ENCODE measurements around the gene C19orf67.
A peak's percentile ranks its signal among the peaks of the same experiment; 100 is the strongest.
"Not testable (repeated sequence)": the region's sequence is repeated elsewhere in the genome, so short reads cannot be mapped to it uniquely, and the experiment has no call there.

The C19orf67 gene

DNA sequence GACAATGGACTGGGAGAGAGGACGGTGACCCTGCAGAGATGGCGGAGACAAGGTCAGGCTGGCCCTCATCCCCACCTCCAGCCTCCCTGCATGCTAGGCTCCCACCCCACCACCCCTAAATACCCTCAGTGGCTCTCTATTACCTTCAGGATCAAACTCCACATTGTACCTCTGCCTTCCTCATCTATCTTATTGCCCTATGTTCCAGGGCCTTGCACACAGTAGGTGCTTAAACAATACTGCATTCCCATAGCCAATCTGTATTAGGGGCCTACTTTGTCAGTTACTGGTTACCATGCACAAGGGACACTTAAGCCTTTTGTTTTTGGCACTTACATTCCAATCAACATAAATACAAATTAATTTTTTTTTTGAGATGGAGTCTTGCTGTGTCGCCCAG, 30.2 kb downstream of the C19orf67 start:
- DNase-seq: no peak

DNA sequence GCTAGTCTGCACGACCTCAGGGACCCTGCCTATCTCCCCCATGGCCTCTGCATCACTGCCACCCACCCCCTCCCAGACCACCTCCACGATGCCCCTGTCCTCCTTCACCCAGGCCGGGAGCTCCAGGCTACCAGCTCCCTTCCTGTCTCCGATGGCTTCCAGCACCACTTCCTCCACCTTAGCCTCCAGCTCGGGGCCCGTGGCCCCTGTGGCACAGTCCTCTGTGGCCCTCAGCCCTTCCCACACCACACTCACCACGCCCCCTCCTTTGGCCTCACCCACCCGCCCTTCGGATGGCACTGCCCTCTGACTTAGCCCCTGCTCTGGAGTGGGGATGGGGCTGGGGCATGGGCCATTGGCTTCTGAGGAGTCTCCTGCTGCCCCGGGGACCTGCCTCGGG, 30.9 kb downstream of the C19orf67 start:
- DNase-seq: no peak

DNA sequence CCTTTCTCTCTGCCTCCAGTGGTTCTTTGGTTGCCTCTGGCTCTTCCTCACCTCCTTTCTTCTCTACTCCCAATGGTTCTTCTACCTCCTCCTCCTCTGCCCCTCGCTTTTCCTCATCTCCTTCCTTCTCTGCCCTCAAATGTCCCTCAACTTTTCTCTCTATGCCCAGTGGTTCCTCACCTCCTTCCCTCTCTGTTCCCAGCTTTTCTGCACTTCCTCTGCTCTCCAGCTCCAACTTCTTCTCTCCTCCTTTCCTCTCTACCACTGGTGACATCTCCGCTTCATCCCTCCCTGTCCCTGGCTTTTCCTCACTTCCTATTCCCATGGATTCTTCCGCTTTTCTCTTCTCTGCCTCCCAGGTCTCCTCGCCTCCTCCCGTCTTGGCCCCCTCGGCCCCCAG, 31.5 kb downstream of the C19orf67 start:
- no peak for DNase-seq

DNA sequence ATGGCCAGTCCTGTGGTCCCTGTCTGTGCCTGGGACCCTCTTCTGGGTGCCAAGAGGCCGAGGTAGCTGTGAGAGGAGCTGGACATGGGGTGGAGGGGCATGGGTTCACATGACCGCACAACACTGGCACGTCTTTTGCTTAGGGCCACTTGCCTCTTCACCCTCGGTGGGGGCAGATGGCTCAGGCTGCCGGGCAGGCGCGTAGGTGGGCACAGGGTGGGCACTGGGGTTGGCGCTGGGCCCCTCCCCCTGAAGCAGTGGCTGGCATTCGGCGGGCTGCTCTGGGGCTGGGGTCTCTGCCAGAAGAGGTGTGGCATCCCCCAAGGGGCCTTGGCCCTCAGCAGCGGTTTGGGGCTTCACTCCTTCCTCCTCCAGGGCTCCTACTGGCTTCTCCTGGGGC, 32.1 kb downstream of the C19orf67 start:
- DNase-seq: no peak

DNA sequence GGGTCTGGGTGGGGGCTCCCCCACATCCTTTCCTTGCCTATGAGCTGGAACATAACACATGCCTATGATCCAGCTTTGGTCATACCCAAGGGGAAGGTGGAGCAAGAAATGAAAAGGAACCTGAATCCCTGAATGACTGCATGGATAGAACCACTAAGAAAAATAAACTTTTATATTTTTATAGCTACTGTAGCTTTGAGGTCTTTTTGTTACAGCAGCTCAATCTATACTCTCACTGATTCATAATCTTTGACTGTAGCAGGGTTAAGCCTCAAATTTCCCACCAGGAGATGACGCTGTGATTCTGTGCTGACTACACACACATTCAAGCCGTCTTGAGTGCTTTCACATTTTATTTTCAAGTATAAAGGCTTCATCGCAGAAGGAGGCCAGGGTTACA, 32.6 kb downstream of the C19orf67 start:
- DNase-seq: no peak

DNA sequence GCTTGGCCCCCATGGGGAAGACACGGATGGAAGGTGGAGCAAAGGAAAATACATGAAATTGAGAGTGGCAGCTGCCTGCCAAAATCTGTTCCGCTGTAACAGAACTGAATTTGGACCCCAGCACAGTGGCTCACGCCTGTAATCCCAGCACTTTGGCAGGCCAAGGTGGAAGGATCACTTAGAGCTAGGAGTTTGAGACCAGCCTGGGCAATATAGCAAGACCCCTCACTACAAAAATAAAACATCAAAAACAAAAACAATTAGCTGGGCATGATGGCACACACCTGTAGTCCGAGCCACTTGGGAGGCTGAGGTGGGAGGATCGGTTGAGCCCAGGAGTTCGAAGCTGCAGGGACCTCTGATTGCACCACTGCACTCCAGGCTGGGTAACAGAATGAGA, 33.1 kb downstream of the C19orf67 start:
- DNase-seq: no peak

DNA sequence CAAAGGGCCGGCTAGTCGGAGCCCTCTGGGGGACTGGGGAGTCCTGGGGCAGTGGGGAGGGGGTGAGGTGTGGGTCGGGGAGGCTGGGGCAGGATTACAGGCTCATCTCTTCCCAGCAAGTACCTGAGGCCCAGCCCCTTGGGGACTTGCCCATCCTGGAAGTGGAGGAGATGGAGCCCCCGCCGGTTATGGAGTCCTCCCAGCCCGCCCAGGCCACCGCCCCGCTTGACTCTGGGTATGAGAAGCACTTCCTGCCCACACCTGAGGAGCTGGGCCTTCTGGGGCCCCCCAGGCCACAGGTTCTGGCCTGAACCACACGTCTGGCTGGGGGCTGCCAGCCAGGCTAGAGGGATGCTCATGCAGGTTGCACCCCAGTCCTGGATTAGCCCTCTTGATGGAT, 33.6 kb downstream of the C19orf67 start:
- no peak for DNase-seq

DNA sequence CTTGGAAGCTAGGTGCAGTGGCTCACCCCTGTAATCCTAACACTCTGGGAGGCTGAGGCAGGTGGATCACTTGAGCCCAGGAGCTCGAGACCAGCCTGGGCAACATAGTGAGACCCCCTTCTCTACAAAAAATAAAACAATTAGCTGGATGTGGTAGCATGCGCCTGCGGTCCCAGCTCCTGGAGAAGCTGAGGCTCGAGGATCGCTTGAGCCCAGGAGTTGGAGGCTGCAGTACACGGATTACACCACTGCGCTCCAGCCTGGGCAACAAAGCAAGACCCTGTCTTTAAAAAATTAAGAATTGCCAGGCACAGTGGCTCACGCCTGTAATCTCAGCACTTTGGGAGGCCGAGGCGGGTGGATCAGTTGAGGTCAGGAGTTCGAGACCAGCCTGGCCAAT, 34.6 kb downstream of the C19orf67 start:
- not testable (repeated sequence) for DNase-seq

DNA sequence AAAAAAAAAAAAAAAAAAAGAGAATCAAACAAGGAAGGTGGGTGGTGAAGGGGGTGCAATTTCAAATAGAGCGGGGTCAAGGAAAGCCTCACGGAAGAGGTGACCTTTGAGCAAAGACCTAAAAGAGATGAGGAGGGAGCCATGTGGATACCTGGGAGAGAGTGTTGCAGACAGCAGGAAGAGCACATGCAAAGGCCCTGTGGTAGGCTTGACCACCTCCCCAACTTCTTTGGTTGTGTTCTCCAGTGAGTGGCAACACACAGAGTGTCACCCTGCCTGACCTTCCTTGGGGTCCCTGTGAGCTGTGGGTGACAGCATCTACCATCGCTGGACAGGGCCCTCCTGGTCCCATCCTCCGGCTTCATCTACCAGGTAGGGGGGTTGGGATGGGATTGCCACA, 35.1 kb downstream of the C19orf67 start:
- DNase-seq: no peak

DNA sequence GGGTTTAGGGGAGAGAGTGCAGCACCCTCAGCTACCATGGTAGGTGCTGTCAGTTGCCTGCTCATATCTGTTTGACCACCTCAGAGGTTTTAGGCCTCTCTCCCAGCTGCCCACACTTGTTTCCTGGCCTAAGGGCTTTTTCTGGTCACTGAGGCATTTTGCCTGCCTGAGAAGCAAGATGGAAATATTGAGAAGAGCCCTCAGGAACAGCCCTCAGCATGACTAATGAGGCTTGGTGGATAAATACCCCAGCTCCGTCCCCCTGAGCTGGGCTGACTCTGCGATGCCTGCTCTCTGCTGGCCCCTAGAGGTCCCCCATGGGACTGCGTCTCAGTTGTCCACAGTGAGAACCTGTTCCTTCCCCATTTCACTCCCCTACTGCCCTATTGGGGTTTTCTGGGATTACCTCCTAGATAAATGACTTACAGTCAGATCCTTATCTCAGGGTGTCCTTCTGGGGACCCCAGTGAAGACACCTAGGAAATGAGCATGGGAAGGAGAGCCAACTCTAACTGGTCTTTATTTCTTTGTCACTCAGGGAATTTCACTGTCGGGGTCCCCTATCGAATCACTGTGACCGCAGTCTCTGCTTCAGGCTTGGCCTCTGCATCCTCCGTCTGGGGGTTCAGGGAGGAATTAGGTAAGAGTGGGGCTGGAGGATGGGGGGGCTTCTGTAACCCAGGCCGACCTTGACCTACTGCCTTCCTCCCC, 37.0 kb downstream of the C19orf67 start:
- no peak for DNase-seq

DNA sequence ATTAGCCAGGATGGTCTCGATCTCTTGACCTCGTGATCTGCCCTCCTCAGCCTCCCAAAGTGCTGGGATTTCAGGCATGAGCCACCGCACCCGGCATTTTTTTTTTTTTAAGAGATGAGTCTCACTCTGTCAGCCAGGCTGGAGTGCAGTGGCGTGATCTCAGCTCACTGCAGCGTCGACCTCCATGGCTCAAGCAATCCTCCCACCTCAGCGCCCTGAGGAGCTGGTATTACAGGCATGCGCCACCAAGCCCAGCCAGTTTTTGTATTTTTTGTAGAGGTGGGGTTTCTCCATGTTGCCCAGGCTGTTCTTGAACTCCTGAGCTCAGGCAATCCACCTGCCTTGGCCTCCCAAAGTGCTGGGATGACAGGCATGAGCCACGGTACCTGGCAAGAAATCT, 37.7 kb downstream of the C19orf67 start:
- DNase-seq: not testable (repeated sequence)

DNA sequence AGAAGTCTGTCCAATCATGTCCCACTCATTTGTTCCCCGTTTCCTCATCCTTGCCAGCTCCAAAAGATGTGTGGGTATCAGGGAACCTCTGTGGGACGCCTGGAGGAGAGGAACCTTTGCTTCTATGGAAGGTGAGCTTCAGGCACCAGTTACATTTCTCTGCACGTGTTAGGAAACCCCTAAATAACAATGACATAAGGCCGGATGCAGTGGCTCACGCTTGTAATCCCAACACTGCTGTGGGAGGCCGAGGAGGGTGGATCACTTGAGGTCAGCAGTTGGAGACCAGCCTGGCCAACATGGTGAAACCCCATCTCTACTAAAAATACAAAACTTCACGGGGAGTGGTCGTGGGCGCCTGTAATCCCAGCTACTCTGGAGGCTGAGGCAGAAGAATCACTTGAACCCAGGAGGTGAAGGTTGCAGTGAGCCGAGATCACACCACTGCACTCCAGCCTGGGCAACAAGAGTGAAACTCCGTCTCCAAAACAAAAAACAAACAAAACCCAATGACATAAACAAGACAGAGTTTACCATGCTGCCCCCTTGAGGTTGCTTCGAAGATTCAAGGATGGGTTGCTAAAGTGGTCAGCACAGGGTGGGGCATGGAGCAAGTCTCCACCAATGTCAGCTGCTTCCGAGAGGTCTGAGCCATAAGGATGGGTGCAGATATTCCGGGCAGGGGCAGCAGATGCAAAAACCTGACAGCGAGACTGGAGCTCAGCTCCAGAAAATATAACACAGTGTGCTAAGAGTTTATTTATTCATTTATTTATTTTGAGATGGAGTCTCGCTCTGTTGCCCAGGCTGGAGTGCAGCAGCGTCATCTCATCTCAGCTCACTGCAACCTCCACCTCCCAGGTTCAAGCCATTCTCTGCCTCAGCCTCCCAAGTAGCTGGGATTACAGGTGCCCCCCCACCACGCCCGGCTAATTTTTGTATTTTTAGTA, 42.6 kb downstream of the C19orf67 start:
- peak; percentile 33 for DNase-seq

DNA sequence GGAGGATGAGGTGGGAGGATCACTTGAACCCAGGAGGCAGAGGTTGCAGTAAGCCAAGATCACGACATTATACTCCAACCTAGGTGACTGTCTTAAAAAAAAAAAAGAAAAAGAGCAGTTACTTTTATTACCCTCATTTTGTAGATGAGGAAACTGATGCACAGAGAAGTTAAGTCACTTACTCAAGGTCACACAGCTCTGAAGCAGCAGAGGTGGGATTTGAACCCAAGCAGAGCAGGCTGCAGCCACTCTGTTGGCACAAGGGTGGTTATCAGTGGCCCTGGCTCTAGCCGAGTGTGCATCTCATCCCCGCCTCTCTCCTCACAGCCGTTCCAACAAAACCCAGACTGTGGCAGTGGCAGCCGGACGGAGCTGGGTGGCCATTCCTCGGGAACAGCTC, 46.4 kb downstream of the C19orf67 start:
- no peak for DNase-seq

DNA sequence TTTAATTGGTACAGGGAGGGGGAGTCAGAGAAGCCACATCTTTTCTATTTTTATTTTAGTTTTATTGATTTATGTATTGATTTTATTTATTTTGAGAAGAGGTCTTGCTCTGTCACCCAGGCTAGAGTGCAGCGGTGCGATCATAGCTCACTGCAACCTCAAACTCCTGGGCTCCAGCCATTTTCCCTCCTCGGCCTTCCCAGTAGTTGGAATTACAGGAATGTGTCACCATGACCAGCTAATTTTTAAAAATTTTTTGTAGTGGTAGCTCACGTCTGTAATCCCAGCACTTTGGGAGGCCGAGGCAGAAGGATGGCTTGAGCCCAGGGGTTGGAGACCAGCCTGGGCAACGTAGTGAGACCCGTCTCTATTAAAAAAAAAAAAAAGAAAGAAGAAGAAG, 49.9 kb downstream of the C19orf67 start:
- DNase-seq: no peak

DNA sequence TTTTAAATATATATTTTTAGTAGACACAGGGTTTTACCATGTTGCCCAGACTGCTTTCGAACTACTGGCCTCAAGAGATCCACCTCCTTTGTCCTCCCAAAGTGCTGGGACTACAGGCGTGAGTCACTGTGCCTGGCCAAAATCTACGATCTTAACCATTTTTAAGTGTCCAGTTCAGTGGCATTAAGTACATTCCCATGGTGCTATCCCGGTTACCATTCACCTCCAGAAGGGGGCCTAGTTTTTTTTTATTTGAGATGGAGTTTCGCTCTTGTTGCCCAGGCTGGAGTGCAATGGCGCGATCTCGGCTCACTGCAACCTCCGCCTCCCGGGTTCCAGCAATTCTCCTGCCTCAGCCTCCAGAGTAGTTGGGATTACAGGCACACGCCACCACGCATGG, 50.4 kb downstream of the C19orf67 start:
- DNase-seq: not testable (repeated sequence)

DNA sequence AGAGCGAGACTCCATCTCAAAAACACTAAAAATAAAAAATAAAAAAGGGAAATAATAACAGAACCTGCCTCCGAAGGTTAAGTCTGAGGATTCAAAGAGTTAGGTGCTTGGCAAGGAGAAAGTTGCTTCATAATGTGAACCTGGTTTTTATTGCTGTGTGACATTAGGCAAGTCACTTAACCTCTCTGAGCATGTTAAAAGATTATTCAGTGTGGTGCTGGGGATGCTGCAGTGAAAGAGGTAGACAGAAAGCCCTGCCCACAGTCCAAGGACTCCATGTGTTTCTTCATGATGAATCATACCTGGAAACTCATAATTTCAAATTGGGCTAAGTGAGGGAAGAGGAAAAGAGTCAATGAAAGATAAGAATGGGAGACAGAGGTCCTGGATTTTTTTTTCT, 51.6 kb downstream of the C19orf67 start:
- DNase-seq: no peak

DNA sequence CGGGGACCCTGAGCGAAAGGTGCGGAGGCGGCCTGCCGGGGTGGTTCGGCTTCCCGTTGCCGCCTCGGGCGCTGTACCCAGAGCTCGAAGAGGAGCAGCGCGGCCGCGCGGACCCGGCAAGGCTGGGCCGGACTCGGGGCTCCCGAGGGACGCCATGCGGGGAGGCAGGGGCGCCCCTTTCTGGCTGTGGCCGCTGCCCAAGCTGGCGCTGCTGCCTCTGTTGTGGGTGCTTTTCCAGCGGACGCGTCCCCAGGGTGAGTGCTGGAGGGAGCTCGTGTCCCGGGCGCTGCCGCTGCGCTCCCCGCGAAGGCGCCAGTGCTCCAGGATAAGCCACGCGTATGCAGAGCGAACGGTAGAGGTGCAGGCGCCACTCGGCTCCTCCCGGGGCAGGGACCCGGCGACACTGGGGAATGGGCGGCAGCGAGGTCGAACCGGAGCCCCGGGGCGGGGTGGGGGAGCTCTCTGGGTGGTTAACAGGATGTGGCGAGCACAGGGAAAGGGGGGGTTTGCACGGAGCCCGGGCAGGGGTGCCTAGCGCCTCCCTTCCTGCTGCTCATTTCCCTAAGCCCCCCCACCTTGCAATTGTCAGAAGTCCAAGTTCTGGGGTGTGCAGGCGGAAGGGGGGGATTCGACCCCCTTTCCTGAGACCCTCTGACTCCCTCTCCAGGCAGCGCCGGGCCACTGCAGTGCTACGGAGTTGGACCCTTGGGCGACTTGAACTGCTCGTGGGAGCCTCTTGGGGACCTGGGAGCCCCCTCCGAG, 53.7 kb downstream of the C19orf67 start, which contains the start of gene IL27RA:
IL27RA (plus strand) TSS at position 44 of the 762 bp plus-strand sequence; CDS start at position 155, 111 bp downstream.
- no peak for DNase-seq

Measured in NCI-H510A (cell line).